GM18517 (cell line): ENCODE results near the gene CCDC182.

Source experiments
- ATAC-seq: cut with Tn5 transposase; IDR thresholded peaks from one replicate; pipeline ENCODE4 v1.9.1; 2021; ENCODE audit warnings: mild to moderate bottlenecking, moderate library complexity; ENCODE audit not compliant: unreplicated experiment

The CCDC182 gene

DNA sequence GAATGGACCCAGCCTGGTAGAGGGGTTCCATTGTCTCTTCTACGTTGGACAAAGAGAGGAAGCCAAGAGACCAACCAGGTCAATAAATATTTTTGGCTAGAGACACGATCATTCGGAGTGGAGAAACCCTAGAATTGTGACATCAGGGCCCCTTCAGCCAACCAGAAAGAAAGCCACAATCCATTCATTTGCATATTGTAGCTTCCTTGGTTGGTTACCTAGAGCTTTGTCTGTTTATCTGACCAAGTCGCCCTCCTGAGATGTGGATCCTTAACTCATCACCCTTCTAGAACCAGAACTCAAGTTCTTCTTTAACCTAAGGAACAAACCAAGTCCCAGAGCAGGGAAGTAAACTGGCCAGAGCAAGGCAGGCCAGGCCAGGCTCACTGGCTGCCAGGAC is at the start of gene CCDC182:
Gene CCDC182 (minus strand): TSS at position 58 of the 400 bp plus-strand sequence. CDS start 27 bp downstream, at position 31.
- ATAC-seq = no peak

DNA sequence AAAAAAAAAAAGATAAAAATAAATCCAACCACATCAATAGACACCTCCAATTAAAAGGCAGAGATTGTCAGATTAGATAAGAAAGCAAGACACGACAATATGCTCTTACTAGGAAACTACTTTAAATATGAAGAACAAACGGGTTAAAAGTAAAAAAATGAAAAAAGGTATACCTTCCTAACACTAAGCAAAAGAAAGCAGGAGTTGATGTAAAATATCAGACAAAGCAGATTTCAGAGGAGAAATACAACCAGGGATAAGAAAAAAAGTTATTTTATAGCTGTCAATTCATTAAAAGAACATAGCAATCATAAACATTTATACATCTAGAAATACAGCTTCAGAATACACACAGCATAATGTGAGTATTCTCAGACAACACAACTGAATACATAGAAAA is 49.7 kb upstream of the CCDC182 start:
- no peak for ATAC-seq

DNA sequence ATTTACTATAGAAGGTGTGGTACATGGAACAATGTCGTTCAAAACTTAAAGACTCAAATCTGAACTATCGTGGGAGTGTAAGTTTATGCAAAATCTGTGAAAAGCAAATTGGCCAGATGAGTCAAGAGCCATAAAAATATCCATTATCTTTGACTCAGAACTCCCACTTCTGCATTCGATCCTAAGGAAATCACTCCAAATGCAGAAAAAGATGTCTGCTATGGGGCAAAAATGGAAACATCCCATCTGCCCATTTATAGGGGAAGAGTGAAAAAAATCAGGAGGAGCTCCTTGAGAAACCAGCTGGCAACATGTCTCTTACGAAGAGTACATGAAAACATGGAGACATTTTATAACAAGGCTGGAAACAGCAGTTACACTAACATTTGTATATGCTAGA is 43.6 kb upstream of the CCDC182 start:
- ATAC-seq = no peak

DNA sequence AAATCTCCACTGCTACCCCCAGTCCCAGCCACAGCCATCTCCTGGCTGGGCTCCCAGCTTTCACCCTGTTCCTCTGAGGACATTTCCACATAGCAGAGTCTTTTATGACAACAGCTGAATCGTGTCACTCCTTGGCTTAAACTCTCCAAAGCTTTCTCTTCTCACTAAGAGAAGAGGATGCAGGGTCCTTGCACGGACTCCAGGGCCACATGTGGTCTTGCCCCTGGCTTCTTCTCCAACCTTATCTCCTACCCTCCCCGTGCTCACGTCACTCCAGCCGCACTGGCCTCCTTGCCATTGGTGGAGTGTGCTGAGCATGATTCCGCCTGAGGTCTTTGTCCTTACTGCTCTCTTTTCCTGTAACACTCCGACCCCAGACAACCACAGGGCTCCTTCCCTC is 39.9 kb upstream of the CCDC182 start:
- no peak for ATAC-seq

DNA sequence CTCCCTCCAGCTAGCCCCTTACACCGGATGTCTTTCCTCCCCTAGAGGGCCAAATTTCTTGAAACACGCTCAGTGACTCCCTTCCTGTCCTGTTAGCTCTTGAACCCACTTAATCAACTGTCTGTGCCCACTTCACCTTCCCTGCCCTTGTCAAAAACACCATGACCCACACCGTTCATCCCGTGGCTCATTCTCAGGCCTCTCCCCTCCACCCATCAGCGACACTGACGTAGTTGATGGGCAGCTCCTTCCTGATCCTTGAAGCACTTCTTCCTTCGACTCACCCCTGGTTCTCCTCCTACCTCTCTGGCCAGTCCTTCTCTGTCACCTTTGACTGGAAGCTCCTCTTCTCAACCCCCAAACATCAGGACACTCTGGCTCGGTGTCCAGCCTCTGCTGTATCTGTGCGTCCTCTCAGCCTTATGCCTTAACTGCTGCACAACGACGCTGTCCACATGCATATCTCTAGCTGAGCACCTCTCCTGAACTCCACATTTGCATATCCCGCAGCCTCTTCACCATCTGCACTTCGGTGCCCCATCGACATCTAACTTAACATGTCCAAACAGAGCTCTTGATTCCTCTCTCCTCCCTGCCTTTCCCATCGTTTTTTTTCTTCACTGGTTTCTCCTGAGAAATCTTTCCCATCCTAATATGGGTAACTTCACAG is 39.3 kb upstream of the CCDC182 start:
- no peak for ATAC-seq

DNA sequence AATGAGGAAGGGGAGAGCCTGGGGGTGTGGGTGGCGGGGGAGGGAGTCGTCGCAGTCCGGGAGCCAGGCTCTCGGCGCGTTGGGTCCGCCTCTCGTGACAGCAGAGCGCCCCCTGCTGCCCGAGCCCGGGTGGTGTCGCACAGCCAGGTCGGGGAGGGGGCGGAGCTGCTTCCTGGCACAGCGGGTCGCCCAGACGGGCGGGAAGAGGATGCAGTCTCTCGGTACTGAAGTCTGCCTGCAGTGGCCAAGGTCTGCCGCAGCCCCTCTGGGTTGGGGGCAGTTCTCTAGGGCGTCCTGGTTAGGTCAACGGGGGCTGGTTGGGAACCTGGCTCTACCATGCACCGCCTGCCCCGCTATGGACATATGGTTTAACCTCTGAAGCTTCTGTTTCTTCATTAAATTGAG is 38.2 kb upstream of the CCDC182 start:
- ATAC-seq = no peak

DNA sequence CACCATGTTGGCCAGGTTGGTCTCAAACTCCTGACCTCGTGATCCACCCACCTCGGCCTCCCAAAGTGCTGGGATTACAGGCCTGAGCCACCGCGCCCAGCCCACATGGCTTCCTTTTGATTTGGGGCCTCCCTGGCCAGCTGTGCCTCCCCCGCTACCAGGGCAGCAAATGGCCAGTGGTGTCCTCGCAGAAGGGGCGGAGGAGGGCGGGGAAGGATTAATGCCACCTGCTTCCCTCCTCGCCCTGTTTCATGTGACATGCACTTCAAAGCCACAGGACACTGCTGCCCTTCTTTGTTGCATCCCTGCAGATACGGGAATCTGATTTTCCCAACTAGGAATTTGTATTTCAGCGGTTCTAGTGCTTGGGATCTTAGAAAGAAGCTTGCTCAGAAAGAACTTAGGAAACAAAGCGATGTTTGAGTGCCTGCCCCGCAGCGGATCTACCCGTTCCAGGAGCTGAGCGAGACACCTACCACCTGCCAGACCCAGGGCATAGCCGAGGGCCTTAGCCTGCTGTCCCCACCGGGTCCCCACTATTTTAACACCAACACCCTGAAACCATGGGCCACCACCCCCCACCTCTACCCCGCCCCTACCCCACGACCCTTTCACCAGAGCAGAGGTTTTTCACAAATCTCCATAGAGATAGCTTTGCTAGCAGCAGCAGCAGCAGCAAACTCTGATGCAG is 37.7 kb upstream of the CCDC182 start:
- ATAC-seq = no peak

DNA sequence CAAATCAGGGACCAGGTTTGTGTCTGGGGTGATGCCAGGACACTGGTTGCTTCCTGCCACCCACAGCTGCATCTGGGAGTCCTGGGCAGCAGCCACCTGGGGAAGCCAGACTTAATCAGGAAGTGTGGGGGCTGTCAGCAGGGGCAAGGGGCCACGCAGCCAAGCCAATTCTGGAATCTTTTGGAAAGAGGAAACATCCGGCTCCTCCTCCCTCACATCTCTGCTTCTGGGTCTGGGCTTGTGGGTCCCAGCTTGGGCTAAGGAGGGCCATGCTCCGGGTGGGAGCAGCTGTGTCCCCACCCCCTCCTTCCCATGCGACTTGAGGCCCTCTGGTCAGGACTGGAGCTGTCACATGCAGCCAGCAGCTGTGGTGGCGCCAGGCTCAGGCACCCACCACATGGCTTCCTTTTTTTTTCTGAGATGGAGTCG is 37.0 kb upstream of the CCDC182 start:
- ATAC-seq = no peak

DNA sequence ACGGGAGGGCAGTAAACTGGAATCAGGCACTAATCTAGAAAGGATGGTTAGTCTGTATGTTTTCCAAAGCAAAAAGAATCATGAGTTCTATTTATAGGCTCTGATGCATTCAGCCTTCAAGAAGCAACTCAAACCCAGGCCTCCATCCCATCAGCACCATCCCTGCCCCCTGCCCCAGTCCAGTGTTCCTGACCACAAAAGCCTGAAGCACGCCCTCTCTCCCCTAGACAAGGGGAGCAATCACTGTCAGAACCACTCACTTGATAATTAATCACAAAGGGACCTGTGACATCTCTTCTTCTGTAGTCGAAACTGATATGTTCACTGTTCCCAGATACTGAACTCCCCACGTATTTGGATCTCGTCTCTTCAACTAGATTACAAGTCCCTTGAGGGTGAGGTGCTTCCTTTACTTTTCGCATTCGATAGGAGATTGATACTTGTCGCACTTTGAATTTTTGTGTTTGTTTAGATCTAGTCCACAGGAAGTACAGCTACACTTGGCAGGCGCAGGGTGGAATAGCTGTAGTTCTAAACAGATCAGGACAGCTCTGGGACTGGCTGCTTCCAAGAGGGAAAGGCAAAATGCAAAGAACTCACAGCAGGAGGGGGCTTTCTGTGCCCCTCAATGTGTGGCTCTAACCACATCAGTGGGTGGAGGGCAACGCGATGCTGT is 36.4 kb upstream of the CCDC182 start:
- no peak for ATAC-seq

DNA sequence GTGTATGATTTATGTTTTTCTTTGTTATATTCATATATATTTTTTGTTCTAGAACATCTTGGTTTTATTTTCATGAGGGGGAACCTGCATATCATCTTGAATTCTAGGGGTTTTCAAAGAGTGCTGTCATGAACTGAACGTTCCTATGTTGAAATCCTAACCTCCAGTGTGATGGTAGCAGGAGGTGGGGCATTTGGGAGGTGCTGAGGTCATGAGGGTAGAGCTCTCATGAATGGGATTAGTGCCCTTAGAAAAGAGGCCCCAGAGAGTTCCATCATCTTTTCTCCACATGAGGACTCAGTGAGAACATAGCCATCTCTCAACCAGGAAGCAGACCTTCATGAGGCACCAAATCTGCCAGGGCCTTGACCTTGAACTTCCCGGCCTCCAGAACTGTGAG is 34.6 kb upstream of the CCDC182 start:
- no peak for ATAC-seq

DNA sequence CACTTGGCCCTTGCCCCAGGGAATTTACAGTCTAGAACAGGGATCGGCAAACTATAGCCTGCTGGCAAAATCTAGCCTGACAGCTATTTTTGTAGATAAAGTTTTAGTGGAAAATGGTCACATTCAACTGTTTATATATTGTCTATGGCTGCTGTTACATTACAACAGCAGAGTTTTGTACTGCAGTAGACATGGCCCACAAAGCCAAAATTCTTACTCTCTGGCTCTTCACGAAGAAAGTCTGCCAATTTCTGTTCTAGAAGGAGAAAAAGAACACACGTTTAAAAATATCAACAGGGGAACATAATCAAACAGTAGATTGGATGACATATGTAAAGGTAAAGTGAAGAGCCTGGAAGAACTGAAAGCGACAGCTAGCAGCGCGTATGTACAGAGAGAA is 33.2 kb upstream of the CCDC182 start:
- no peak for ATAC-seq

DNA sequence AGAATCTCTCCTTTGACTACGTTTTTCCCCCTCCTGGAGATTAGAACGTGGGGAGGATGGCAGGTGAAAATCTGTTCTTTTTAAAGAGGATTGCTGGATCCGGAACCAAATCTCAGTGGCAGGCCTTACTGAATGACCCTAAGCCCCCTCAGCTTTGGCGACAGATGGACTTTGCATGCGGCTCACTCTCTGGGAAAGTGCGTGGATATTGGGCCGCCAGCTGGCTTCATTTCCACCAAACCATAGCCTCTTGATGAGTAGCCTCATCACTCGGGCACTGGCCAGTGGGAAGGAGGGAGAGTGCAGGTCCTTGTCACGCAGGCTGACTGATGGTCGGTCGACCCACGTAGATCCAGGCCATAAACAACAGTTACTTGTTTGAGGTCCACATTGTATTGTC is 31.3 kb upstream of the CCDC182 start:
- ATAC-seq = no peak

DNA sequence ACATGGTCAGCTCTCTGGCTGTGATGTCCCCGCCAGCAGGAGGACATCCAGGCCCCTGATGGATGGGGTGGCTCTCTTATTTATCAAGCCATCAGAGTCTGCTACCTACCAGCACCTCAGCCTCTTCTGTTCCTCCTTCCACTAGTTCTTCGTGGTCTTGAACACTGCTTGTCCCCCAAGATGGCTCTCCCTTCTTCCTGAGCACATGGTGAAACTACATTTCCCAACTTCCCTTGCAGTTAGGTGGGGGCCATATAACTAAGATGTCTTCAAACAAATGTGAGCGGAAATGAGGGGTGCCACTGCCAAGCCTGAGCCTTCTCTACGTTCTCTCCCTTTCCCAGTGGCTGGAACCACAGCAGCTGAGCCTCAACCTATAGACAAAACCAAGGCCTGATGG is 29.8 kb upstream of the CCDC182 start:
- no peak for ATAC-seq

DNA sequence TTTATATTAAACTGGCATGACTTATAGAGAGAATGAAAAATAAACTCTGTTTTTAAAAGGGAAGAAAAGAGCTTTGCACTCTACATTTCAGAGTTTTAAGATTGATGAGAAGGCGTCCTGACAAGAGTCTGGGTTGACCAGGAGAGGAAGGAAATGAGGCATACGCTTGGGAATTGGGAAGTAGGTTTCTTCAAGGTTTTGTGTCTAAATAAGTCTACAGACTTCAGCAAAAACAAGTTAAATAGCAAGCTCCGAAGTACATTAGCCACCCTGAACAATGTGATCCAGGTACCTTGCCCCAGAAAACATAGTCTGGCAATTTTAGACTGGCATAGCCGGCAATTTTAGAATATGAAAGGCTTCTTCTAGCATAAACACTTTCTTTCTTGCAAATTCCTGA is 28.5 kb upstream of the CCDC182 start:
- ATAC-seq = no peak

DNA sequence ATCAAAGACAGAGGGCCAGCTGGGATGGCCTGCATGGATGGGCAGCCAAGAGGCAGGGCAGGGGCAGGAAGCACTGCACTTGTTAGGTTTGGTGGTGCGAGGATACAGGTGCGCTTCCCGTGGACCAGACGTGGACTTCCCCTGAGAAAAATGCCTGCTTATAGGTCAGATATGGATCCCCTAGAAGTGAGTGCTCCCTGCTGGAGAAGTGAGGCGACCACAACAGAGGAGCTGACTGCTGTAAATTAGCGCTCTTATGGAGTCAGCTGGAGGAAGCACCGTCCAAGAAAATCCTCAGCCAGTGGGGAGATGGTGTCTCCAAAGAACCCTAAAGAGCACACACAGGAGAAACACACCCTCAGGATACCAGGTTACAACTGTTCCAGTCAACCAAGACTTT is 27.7 kb upstream of the CCDC182 start:
- no peak for ATAC-seq

DNA sequence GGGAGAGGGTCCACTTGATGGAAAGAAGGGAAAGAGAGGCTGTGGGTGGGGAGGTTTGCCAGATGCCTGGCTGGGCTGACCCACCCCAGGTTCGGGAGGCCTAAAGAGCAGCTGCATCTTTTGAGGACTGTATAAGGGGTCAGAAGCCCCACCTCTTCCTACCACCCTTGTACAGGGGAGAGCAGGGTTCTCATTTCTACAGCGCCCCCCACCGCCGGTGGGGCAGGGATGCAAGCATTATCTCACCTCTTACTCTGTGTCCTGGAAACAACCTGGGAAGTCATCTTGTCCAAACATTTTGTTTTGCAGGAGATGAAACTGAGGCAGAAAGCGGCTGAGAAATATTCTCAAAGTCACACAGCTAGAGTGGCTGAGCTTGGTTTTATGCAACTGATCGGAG is 22.5 kb upstream of the CCDC182 start:
- no peak for ATAC-seq

DNA sequence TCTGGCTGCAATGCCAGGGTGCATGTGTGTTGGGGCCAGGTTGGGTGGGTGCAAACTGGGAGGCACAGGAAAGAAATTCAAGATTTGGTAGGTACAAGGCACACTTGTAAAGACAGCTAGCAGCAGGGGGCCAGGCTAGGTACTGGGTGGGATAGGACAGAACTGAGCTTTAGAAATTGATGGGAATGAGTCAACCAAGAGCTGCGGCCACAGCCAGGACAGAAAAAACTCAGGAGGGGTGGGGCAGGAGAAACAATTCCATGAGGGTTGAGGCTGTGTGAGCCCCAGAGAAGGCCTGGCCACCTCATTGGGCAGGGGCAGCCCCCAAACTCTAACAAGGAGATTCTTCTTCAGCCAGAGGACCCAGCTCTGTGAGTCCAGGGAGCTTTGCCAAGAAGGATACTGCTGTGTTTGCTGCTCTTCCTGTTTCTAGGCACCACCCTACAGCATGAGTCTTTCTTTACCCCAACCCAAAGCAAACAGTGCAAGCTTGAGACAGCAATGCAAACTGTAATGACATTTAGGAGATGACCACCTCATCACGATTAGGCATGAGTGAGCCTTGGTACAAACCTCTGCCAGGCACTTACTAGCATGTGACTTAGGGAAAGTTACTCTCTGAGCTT is 21.3 kb upstream of the CCDC182 start:
- no peak for ATAC-seq

DNA sequence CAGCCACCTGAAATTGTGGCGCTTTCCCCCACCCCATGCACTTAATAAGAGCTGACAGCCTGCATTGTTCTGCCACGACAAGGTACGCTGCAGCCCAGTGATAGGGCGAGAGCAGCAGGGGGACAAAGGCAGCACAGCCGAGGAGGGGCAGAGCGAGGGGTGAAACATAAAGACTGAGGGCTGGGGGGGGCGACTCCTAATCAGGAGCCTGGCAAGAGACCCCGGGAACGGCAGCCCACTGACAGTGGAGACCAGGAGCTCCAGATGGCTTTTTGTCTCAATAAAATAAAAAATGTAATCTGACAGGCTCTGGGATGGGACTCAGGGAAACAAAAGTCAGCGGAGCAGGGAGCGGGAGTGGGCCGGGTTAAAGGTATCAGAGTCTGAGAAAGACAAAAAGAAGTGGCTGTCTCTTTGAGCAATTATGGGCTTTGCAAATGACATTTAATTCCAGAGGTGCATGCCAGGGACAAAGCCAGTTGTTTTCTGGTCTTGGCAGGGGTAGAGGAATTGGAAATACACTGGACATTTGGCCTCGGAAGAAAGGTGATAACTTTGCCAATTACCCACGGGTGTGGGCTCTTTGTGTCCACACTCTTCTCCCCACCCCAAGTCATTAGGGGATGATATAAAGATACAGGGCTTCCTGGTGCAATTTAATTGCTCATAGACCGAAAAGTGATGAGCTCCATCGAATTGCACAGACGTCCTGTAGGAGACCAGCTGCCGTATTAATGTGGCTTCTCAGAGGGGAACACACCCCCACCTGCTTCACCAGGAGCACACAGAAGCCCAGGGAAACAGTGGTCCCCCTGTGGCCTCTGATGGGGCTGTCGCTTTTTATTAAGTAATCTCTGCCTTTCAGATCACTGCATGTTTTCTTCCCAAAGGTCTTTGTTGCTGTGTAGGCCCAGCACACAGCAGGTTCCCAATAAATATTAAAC is 17.6 kb upstream of the CCDC182 start:
- no peak for ATAC-seq

DNA sequence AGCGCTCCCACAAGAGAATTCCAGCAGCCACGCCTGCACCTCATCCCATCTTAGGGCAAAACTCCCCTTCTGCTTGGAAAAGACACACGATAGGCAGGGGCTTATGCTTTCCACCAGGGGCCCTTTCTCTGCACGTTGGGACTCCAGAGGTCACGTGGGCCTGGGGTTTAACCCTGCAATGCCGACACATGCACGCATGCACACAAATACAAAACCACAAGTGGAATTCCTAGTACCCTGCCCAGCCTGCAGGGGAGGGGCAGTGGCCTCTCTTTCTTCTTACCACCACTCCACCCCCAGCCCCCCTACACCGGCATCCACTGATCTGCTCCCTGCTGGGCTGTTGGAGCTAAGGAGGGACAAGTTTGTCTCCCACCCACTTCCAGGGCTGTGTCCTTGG is 16.8 kb upstream of the CCDC182 start:
- no peak for ATAC-seq

DNA sequence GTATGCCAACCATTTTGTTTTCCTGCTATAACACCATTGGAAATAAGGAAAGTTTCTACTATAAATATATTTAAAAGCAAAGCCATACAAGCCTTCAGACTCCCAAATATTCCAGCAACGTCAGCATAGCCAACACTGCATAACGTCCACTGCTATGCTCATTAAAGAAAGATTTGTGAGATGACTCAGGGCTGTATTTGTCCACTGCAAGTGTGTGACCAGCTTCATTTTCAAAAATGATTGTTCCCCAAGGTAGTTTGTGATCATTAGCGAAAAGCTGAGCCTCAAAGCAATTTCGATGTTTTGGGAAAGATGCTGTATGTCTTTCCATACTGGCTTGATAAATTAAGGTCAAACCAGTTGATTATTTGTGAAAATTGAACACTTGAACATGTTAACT is 14.9 kb upstream of the CCDC182 start:
- no peak for ATAC-seq

DNA sequence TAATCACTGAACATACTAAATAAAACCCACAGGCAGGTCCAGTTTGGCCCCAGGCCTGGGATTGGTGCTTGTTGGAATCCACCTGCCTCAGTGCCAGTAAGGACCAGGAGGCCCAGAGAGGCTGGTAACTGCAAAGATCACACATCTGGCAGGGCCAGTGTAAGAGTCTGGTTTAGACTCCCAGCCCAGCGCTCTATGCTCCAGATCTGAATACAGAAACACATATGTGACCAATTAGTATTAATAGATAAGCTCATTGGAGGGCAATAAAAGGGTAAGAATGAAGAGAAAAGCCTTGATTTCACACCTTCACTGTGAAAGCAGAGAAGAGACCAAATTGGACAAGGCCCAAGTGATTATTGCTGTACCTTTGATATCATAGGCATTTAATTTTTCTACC is 13.6 kb upstream of the CCDC182 start:
- ATAC-seq = no peak
